ENCODE measurements around the gene TECPR2.
"Not testable (repeated sequence)": the region's sequence is repeated elsewhere in the genome, so short reads cannot be mapped to it uniquely, and the experiment has no call there.

TECPR2 gene

GRCh38 chr14:102532204-102532658 lies 169.5 kb downstream of the TECPR2 start:
- TF ChIP-seq CTCF (IDR thresholded peaks at IDR 0.05; ENCODE audit: low read depth, low read length) = no peak
- no peak for DNase-seq (ENCODE audit: extremely low read depth, low read depth)

DNA sequence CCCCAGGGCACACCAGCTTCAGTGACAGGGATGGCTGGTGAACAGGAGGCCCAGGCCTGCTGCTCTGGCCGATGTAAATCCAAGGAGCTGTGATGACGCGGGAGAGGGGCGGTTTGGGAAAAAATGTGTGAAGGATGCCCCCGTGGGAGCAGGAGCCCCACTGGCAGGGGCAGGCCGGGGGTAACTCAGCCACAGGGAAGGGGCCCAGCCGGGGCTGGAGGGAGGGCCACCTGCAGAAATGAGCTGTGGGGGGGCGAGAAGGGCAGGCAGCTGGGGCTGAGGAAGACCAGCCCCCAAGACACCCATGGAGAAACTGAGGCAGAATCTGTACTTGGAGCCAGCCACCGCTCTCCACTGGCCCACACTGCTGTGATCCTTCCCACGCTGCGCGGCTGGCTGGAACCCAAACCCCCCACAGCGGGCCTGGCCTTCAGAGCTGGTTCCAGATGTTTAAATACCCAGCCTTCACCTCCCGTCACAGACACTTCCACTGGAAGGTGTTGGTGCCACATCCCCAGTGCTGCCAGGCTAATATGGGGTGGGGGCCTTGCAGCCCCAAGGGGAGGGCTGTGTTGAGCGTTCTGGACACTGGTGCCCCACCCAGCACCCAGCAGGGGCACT lies 175.3 kb downstream of the TECPR2 start:
- no peak for TF ChIP-seq CTCF (IDR thresholded peaks at IDR 0.05; ENCODE audit: low read depth, low read length)

DNA sequence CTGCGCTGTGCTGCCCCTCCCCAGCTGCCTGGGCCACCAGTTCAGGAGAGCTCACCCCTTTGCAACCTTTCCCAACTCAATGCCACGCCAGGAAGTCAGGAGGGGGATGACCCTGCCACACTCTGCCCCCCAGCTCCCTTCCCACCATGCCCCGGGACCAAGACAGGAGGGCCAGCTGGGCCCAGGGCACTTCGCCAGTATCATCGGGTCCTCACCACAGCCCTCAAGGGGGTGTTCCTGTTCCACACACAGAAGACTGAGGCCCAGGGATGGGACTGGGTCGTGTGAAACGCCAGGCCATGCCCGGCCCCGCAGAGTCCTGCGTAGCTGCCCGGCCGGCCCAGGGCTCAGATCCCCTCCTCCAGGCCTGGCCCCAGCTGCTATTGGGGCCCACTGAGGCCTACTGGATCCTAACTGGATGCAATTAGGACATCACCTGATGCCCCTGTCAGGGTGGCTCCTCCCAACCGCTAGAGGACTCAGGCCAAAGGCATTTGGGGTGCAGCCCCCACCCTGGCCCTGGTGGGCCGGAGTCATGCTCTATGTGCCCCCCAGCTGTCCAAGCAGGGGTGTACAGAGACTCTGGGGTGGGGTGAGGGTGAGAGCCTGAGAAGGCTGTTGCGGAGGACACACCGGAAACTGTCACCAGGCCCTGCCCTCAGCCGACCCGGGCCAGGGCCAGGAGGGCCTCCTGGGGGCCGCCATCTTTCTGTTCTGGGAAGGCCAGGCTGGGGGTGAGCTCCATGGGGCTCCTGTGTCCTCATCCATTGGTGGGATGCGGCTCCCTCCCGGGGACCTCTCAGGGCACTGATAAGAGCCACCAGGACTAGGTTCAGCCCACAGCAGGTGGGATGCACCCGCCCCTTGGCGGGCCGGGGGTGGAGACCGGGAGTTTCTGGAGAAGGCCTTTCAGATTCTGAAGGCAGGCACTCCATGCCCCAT lies 176.1 kb downstream of the TECPR2 start:
- no peak for DNase-seq (ENCODE audit: extremely low read depth, low read depth)
- TF ChIP-seq CTCF (IDR thresholded peaks at IDR 0.05; ENCODE audit: low read depth, low read length) = no peak

More for the DNA sequence above, 175.3 kb downstream of the TECPR2 start:
- no peak for DNase-seq (ENCODE audit: extremely low read depth, low read depth)

DNA sequence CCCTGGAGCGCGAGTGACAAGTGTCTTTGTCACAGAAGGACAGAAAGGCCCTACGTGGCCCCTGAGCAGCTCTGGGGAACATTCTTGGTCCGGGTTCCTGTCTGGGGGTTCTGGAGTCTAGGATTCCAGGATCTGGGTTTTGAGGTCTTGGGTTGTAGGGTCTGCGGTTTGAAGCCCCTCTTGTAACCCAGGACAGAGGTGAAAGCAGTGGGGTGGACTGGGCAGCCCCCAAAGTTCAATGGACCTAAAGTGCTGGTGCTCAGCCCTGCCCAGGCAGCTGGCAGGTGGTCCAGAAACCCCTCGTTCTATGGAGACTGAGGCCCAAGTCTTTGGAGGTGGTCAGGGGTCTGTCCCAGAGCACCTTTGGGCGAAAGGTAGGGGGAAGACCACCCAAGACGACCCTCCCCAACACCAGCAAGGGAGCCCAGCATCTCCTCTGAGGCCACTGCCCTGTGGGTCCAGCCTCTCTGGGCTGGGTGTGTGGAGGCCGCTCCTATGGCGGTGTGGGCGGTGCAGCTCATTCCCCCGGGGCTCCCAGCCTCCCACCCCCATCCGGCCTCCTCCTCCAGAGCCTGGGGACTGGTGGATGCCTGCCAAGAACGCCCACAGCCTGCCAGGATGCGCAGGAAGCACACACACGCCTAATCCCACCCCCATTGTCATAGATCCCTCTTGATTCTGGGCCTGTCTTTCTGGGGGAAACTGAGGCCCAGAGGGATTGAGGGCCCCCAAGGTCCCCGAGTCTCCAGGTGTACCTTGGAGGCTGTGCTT lies 177.0 kb downstream of the TECPR2 start:
- TF ChIP-seq CTCF (IDR thresholded peaks at IDR 0.05; ENCODE audit: low read depth, low read length) = no peak
- DNase-seq (ENCODE audit: extremely low read depth, low read depth) = no peak

- no peak for TF ChIP-seq CTCF (IDR thresholded peaks at IDR 0.05; ENCODE audit: low read depth, low read length)
- DNase-seq (ENCODE audit: extremely low read depth, low read depth) = no peak
Observed at GRCh38 chr14:102540315-102541028, 177.7 kb downstream of the TECPR2 start.

DNA sequence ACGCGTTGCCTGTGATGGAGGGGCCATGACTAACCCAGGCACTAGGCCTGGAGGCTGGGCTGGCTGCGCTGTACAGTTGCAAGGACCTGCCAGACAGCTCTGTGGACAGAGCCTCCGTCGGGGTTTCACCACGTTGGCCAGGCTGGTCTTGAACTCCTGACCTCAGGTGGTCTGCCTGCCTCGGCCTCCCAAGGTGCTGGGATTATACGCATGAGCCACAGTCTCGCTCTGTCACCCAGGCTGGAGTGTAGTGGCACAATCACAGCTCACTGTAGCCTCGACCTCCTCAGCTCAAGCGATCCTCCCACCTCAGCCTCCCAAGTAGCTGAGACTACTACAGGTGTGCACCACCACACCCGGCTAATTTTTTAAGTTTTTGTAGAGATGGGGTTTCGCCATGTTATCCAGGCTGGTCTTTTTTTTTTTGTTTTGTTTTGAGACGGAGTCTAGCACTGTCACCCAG lies 178.3 kb downstream of the TECPR2 start:
- DNase-seq (ENCODE audit: extremely low read depth, low read depth) = not testable (repeated sequence)

DNA sequence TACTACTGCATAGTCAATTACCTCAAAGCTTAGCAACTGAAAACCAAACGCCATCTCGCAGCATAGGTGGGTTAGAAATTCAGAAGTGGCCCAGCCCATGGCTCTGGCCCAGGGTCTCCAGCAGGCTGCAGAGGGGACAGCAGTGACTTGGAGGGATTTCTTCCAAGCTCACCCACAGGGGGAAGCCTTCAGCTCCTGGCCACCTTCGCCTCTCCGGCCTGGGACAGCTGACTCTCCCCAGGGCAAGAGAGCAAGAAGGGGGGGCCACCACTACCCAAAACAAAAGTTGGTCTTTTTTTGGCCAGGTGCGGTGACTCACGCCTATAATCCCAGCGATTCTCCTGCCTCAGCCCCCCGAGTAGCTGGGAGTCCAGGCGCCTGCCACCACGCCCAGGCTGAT lies 179.0 kb downstream of the TECPR2 start:
- no peak for DNase-seq (ENCODE audit: extremely low read depth, low read depth)
- no peak for TF ChIP-seq CTCF (IDR thresholded peaks at IDR 0.05; ENCODE audit: low read depth, low read length)
